Measurements from ENCODE around the gene GPR15LG. TPM values are rescaled to one million over a fixed set of nuclear protein-coding genes. Genes with fewer than 3 reads are reported as not detected.
A peak's percentile ranks its signal among the peaks of the same experiment; 100 is the strongest.
"Not testable (repeated sequence)": the region's sequence is repeated elsewhere in the genome, so short reads cannot be mapped to it uniquely, and the experiment has no call there.

The GPR15LG gene
- total RNA-seq, 4 donors from 2014 or later = not detected

DNA sequence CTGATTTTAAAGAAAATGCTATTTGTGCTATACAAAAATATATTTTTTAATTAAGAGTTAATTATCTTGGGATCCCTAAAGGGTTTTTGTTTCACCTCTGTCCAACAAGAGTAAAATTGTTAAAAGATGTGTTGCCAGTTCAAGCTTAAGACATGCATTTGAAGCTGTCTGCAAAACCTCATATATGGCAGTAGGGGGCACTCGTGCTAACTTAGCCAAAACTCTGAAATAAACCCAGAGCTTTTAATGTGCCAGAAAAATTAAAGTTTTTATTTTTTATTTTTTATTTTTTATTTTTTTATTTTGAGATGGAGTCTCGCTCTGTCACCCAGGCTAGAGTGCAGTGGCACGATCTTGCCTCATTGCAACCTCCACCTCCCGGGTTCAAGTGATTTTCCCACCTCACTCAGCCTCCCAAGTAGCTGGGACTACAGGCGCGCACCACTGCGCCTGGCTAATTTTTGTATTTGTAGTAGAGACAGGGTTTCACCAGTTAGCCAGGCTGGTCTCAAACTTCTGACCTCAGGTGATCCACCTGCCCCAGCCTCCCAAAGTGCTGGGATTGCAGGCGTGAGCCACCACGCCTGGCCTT, 25.5 kb upstream of the GPR15LG start:
- DNase-seq (ENCODE audit: extremely low spot score); H3K27ac ChIP-seq (replicated peaks in 1 of 4); H3K9me3 ChIP-seq; H3K4me3 ChIP-seq; H3K27me3 ChIP-seq; H3K4me1 ChIP-seq; intact Hi-C loops (cut with DNase I): not testable (repeated sequence)
- WGBS = 87% methylated on average over 9 of the region's 9 CpGs
- TF ChIP-seq, protein P1, sequence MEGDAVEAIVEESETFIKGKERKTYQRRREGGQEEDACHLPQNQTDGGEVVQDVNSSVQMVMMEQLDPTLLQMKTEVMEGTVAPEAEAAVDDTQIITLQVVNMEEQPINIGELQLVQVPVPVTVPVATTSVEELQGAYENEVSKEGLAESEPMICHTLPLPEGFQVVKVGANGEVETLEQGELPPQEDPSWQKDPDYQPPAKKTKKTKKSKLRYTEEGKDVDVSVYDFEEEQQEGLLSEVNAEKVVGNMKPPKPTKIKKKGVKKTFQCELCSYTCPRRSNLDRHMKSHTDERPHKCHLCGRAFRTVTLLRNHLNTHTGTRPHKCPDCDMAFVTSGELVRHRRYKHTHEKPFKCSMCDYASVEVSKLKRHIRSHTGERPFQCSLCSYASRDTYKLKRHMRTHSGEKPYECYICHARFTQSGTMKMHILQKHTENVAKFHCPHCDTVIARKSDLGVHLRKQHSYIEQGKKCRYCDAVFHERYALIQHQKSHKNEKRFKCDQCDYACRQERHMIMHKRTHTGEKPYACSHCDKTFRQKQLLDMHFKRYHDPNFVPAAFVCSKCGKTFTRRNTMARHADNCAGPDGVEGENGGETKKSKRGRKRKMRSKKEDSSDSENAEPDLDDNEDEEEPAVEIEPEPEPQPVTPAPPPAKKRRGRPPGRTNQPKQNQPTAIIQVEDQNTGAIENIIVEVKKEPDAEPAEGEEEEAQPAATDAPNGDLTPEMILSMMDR (IDR thresholded peaks at IDR 0.05) = peak; percentile 42 to 72 (median 45)
- H3K36me3 ChIP-seq = peaks cover 81 to 100% (median 92%) of the 10 kb centered on the region in 4 donors

DNA sequence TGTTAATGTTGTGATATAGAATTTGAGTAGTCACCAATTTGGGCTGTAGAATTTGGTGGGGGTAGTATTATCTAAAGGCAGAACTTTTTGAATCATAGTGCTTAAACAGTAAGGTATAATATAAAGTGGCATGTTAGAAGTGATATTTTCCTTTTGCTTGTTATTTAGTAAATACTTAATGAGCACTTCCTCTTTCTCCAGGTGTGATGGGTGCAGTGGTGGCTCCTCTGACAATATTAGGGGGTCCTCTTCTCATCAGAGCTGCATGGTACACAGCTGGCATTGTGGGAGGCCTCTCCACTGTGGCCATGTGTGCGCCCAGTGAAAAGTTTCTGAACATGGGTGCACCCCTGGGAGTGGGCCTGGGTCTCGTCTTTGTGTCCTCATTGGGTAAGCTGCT, 23.7 kb upstream of the GPR15LG start:
- no peaks in the 10 kb centered on the region for H3K9me3 ChIP-seq
- intact Hi-C loops (cut with DNase I) = no loop called here

DNA sequence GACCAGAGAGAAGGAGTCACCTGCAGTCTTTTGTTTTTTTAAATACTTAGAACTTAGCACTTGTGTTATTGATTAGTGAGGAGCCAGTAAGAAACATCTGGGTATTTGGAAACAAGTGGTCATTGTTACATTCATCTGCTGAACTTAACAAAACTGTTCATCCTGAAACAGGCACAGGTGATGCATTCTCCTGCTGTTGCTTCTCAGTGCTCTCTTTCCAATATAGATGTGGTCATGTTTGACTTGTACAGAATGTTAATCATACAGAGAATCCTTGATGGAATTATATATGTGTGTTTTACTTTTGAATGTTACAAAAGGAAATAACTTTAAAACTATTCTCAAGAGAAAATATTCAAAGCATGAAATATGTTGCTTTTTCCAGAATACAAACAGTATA, 20.8 kb upstream of the GPR15LG start:
- TF ChIP-seq, protein P1 (IDR thresholded peaks at IDR 0.05) = no peak
- TF ChIP-seq POLR2A (IDR thresholded peaks at IDR 0.05; ENCODE audit: low read depth) (no peak), POLR2AphosphoS5 (IDR thresholded peaks at IDR 0.05) (no peak), EP300 (IDR thresholded peaks at IDR 0.05) (no peak)
- no peak overlapping the region for H3K27ac ChIP-seq (replicated peaks in 1 of 4)
- no peak overlapping the region for H3K4me3 ChIP-seq
- H3K9me3 ChIP-seq = no peaks in the 10 kb centered on the region
- peaks cover 47 to 78% (median 73%) of the 10 kb centered on the region in 4 donors for H3K36me3 ChIP-seq
- DNase-seq (ENCODE audit: extremely low spot score) = no peak
- H3K27me3 ChIP-seq = no peaks in the 10 kb centered on the region
- intact Hi-C loops (cut with DNase I) = no loop called here
- no peaks in the 10 kb centered on the region for H3K4me1 ChIP-seq

More for the DNA sequence above, 23.7 kb upstream of the GPR15LG start:
- Histone ChIP-seq H3K4me1 (no peaks in the 10 kb centered on the region), H3K36me3 (peaks cover 70 to 100% (median 92%) of the 10 kb centered on the region in 4 donors), H3K4me3 (no peak overlapping the region), H3K27me3 (no peaks in the 10 kb centered on the region), H3K27ac (replicated peaks in 1 of 4) (no peak overlapping the region)
- WGBS = 92% methylated on average over 2 of the region's 2 CpGs
- DNase-seq (ENCODE audit: extremely low spot score) = no peak
- TF ChIP-seq, protein P1 (IDR thresholded peaks at IDR 0.05) = no peak
- no peak for TF ChIP-seq POLR2A (IDR thresholded peaks at IDR 0.05; ENCODE audit: low read depth)
- TF ChIP-seq POLR2AphosphoS5 (IDR thresholded peaks at IDR 0.05) = no peak
- TF ChIP-seq EP300 (IDR thresholded peaks at IDR 0.05) = no peak

DNA sequence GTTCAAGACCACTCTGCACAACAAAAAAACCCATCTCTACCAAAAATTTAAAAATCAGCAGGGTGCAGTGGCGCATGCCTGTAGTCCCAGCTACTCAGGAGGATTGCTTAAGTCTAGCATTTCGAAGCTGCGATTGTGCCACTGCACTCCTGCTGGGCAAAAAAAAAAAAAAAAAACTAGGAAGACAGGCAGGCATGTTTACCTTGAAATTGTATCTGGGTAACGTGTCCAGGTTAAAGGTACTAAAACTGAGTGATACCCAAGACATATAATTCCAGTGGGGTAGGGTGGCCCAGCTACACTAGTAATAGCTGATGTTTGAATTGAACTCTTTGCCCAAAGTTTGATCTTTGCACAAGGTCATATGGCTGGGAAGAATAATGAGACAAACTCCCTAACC, 18.1 kb upstream of the GPR15LG start:
- Histone ChIP-seq H3K4me1 (no peaks in the 10 kb centered on the region), H3K27me3 (no peaks in the 10 kb centered on the region), H3K36me3 (peaks cover 25 to 53% (median 49%) of the 10 kb centered on the region in 4 donors), H3K4me3 (no peak overlapping the region), H3K9me3 (no peaks in the 10 kb centered on the region), H3K27ac (replicated peaks in 1 of 4) (no peak overlapping the region)
- TF ChIP-seq, protein P1 (IDR thresholded peaks at IDR 0.05) = no peak
- TF ChIP-seq POLR2AphosphoS5 (IDR thresholded peaks at IDR 0.05) = no peak
- TF ChIP-seq POLR2A (IDR thresholded peaks at IDR 0.05; ENCODE audit: low read depth) = no peak
- no peak for TF ChIP-seq EP300 (IDR thresholded peaks at IDR 0.05)
- intact Hi-C loops (cut with DNase I) = no loop called here
- WGBS = 95% methylated on average over 4 of the region's 4 CpGs
- DNase-seq (ENCODE audit: extremely low spot score) = no peak

DNA sequence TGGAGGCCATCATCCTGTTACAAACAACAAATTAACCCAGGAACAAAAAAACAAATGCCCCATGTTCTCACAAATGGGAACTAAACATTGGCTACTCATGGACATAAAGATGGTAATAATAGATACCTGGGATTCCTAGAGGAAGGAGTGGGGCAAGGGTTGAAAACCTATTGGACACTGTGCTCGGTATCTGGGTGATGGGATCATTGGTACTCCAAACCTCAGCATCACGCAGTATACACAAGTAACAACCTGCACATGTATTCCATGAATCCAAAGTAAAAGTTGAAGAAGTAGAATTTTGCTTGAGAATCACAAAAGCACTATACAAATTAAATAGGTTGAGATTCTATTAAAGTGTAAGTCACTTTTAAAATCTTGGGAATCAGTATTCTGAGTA, 17.6 kb upstream of the GPR15LG start:
- DNase-seq (ENCODE audit: extremely low spot score) = no peak
- 89% methylated on average over 2 of the region's 2 CpGs for WGBS
- no peak overlapping the region for H3K4me3 ChIP-seq

More for the DNA sequence above, 17.6 kb upstream of the GPR15LG start:
- no peaks in the 10 kb centered on the region for H3K4me1 ChIP-seq
- H3K9me3 ChIP-seq = no peaks in the 10 kb centered on the region
- intact Hi-C loops (cut with DNase I) = no loop called here
- no peak overlapping the region for H3K27ac ChIP-seq (replicated peaks in 1 of 4)
- peaks cover 20 to 48% (median 44%) of the 10 kb centered on the region in 4 donors for H3K36me3 ChIP-seq
- TF ChIP-seq, protein P1 (IDR thresholded peaks at IDR 0.05) = no peak
- H3K27me3 ChIP-seq = no peaks in the 10 kb centered on the region

Measured in esophagus muscularis mucosa (tissue), 4 donors.